ENCODE data around the gene WWOX.

- TF ChIP-seq EZH2 (IDR thresholded peaks at IDR 0.05), result no peak
- no peak for TF ChIP-seq POLR2AphosphoS5 (IDR thresholded peaks at IDR 0.05; ENCODE audit: borderline replicate concordance, low read depth, low read length)
Observed at GRCh38 chr16:78609402-78610274, 510.2 kb downstream of the WWOX start.

Data from SK-N-MC (cell line).